Psoas muscle (tissue), 8 donors: Measurements from ENCODE around the gene ENPP7. TPM values are rescaled to one million over a fixed set of nuclear protein-coding genes. Genes with fewer than 3 reads are reported as not detected.

Source experiments
- ATAC-seq, 4 donors: fragments of 200-7000 bp; cut with Tn5 transposase; one replicate each; pipeline ENCODE4 v1.9.1; 2020; ENCODE audit warnings: moderate library complexity in 3 of 4, mild to moderate bottlenecking in 2 of 4
- DNase-seq, 2 donors: peaks; one replicate each; pipeline ENCODE4 v3.0.0-alpha.2; 2020
- H3K27ac ChIP-seq: fragments of 200-600 bp; one replicate; pipeline ENCODE4 v1.8.0; 2022
- H3K27me3 ChIP-seq, 3 donors: fragments of 200-600 bp in 1 of 3; one replicate each; pipeline versions ENCODE4 v1.6.1 to v1.8.0; 2013 to 2022; ENCODE audit warnings: low read length in 2 of 3, mild to moderate bottlenecking in 2 of 3, moderate library complexity in 1 of 3; ENCODE audit not compliant: insufficient read depth in 3 of 3
- H3K36me3 ChIP-seq, 2 donors: fragments of 200-600 bp in 1 of 2; one replicate each; pipeline versions ENCODE4 v1.6.1 to v1.8.0; 2013 to 2022; ENCODE audit warnings: low read depth in 1 of 2, mild to moderate bottlenecking in 1 of 2, moderate library complexity in 1 of 2; ENCODE audit not compliant: insufficient read depth in 1 of 2
- H3K4me1 ChIP-seq: fragments of 200-600 bp; one replicate; pipeline ENCODE4 v1.8.0; 2022
- H3K4me3 ChIP-seq: fragments of 200-600 bp; one replicate; pipeline ENCODE4 v1.8.0; 2022; ENCODE audit warnings: mild to moderate bottlenecking
- H3K9me3 ChIP-seq: fragments of 200-600 bp; one replicate; pipeline ENCODE4 v1.8.0; 2022
- WGBS, 3 donors: extraction: QIAGEN DNeasy Blood & Tissue Kit; methylation state at CpG; one replicate each; pipeline versions ENCODE4 v1.1.6 to v1.1.7; 2013; 5-methylcytosine and 5-hydroxymethylcytosine counted together
- intact Hi-C, 2 donors: fragments of 100-400 bp; cut with DNase I; formaldehyde crosslinking; loops; one replicate each; pipeline versions ENCODE4 v1.11.0 to v1.14.2; 2022
- polyA plus RNA-seq, 3 donors: library from polyadenylated mRNA; stranded (reverse); fragments of 200-250 nt; gene quantifications; one replicate each; pipeline ENCODE4 v1.2.3, GENCODE V29; 2013
- total RNA-seq, 4 donors: library from RNA; stranded (reverse); fragmentation: NEBNext Ultra II Directional in 2 of 4; extraction: Animal tissue kit (Norgen Biotek cat#: 25700) in 2 of 4; gene quantifications; one replicate each; pipeline versions ENCODE4 v1.2.1 to v1.2.4, GENCODE V29; 2021 to 2023
- TF ChIP-seq, protein P1 (sequence below): fragments of 200-600 bp; IDR thresholded peaks from one replicate; pipeline ENCODE4 v1.8.0; 2022; ENCODE audit warnings: antibody characterized with exemption
- donor health status: healthy with polysubstance abuse.
- donor health status: DM: no; HTN: no; CAD: no; lungs with moderate emphysema.
- donor health status: Bipolar disorder and iron deficiency.
- donor health status: healthy.
- donor health status: DM: yes; HTN: yes; CAD: no.
- donor health status: DM: no; HTN: no; CAD: no.
- donor health status: DM: no; HTN: no; CAD: no.
- donor health status: DM: yes; HTN: yes; CAD: no.

The ENPP7 gene
- total and polyA plus RNA-seq, 7 donors, result 0.04 to 0.10 TPM; not detected in 5

DNA sequence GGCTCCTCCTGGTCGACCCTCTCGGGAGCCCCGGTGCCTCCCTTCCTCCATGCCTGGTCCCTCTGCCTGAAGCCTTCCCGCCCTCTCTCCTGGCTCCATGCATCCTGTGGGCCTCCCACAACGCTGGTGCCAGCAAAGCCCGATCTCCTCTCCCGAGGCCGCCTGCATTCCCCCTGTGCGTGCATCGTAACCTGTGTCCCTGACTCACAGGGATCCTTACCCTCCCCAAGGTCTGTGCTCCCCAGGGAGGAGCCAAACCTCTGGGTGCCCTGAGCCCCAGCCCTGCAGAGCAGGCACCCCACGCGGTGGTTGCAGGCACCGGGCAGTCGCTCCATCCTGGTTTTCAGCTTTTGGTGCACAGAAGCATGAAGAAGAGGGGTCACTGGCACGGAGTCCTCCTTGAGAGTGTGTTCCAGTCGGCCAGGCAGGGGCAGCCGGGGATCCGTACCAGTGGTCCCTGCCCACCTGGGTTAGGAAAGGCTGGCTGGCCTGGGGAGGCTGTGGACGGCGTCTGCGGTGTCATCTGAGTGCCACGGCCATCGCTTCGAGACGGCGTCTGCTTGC is 1.8 kb upstream of the ENPP7 start:
- H3K36me3 ChIP-seq, result no peaks in the 10 kb centered on the region
- peaks cover 0 to 2% (median 0%) of the 10 kb centered on the region in 3 donors for H3K27me3 ChIP-seq
- no peak overlapping the region for H3K27ac ChIP-seq
- H3K4me3 ChIP-seq, result peak overlapping the region; percentile 58
- H3K9me3 ChIP-seq, result no peaks in the 10 kb centered on the region
- no peaks in the 10 kb centered on the region for H3K4me1 ChIP-seq
- DNase-seq (no peak), ATAC-seq (peak in 3 of 4 donors; percentile 15 to 23 (median 23))
- TF ChIP-seq, protein P1, sequence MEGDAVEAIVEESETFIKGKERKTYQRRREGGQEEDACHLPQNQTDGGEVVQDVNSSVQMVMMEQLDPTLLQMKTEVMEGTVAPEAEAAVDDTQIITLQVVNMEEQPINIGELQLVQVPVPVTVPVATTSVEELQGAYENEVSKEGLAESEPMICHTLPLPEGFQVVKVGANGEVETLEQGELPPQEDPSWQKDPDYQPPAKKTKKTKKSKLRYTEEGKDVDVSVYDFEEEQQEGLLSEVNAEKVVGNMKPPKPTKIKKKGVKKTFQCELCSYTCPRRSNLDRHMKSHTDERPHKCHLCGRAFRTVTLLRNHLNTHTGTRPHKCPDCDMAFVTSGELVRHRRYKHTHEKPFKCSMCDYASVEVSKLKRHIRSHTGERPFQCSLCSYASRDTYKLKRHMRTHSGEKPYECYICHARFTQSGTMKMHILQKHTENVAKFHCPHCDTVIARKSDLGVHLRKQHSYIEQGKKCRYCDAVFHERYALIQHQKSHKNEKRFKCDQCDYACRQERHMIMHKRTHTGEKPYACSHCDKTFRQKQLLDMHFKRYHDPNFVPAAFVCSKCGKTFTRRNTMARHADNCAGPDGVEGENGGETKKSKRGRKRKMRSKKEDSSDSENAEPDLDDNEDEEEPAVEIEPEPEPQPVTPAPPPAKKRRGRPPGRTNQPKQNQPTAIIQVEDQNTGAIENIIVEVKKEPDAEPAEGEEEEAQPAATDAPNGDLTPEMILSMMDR, result no peak
- intact Hi-C loops, result no loop called here
- 70 to 77% (median 72%) methylated on average over 26 of the region's 26 CpGs for WGBS, 3 donors

DNA sequence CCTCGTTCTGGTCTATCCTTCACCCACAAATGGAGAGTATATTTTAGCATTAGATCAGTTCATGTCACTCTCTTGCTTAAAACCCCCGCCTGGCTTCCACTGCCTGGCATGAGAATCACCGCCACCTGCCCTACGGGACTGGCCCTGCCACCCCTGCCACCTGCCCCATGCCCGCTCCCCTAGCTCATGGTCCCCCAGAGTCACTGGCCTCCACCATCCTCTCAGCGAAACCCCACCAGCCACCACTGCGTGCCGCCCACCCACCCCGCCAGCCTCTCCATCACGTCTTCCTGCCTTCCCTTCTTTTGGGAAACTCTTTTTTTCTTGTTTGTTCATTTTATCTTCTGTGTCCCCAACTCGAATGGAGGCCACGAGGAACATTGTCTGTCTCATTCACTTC is 982 bp upstream of the ENPP7 start:
- TF ChIP-seq, protein P1, result no peak
- Histone ChIP-seq H3K4me3 (no peak overlapping the region), H3K36me3 (no peaks in the 10 kb centered on the region), H3K9me3 (no peaks in the 10 kb centered on the region), H3K4me1 (no peaks in the 10 kb centered on the region), H3K27ac (no peak overlapping the region), H3K27me3 (peaks cover 0 to 2% (median 0%) of the 10 kb centered on the region in 3 donors)
- DNase-seq (no peak), ATAC-seq (no peak)
- intact Hi-C loops, result no loop called here
- WGBS, 3 donors, result 94% methylated on average over 12 of the region's 12 CpGs

DNA sequence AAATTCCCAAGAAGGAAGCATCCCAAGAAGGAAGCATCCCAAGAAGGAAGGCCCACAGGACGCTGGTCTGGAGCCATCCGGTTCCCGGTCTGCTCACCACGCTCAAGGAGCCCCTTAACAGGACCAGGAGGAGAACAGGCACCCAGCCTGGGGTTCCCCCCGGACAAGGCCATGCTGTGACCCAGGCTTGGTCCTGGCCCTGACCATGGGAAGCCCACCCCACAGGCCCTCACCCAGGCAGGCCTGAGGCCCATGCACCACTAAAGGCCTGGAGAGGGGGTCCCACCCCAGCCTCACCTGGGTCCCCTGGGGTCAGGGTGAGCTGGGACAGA is 340 bp upstream of the ENPP7 start:
- Histone ChIP-seq H3K27ac (no peak overlapping the region), H3K9me3 (no peaks in the 10 kb centered on the region), H3K4me3 (no peak overlapping the region), H3K27me3 (peaks cover 0 to 2% (median 0%) of the 10 kb centered on the region in 3 donors), H3K36me3 (no peaks in the 10 kb centered on the region), H3K4me1 (no peaks in the 10 kb centered on the region)
- WGBS, 3 donors, result 97 to 100% (median 100%) methylated on average over 3 to 5 of the region's 5 CpGs
- ATAC-seq (no peak), DNase-seq (no peak)
- TF ChIP-seq, protein P1, result no peak
- intact Hi-C loops, result no loop called here

DNA sequence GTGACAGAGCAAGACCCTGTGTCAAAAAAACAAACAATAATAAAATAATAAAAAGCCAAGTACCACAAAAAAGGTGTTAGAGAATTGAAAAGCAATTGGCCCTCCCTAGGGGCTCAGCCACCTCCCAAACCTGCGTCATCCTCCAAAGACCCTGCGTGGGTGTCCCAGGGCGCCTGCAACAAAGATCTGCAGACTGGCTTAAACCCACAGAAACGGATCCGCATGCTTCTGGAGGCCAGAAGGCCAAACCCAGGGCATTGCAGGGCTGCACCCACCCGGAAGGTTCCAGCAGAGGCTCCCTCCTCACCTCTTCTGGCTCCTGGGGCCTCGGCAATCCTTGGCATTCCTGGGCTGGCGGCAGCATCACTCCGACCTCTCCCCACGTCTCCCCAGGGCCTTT is 1.5 kb downstream of the ENPP7 start:
- TF ChIP-seq, protein P1, result no peak
- DNase-seq (no peak), ATAC-seq (no peak)
- Histone ChIP-seq H3K4me3 (no peak overlapping the region), H3K27me3 (peaks cover 0 to 8% (median 4%) of the 10 kb centered on the region in 3 donors), H3K27ac (no peak overlapping the region), H3K4me1 (no peaks in the 10 kb centered on the region), H3K9me3 (no peaks in the 10 kb centered on the region), H3K36me3 (no peaks in the 10 kb centered on the region)
- WGBS, 3 donors, result 80 to 82% (median 80%) methylated on average over 10 of the region's 10 CpGs
- intact Hi-C loops, result no loop called here
